GM12878 (cell line): ENCODE results near the gene PTGR3. TPM values are rescaled to one million over a fixed set of nuclear protein-coding genes. Genes with fewer than 3 reads are reported as not detected.

ENCODE experiments used
- ATAC-seq: fragments of 200-7000 bp; cut with Tn5 transposase; 3 replicates; pipeline ENCODE4 v1.9.1; 2020; ENCODE audit warnings: mild to moderate bottlenecking, moderate library complexity
- BruUV-seq: library from RNA; stranded (reverse); fragments of 400-500 nt; replicated peaks from 2 replicates; lab custom pipeline; 2021; lab: Mats Ljungman, UMichigan
- CTCF ChIA-PET: fragments of 300-600 bp; sonication (Branson Sonifier 250); formaldehyde crosslinking; extraction: SDS; loops from one replicate; lab custom pipeline; 2021; ENCODE audit warnings: inconsistent platforms; lab: Yijun Ruan, JAX
- POLR2A ChIA-PET: fragments of 350-600 bp; formaldehyde crosslinking; extraction: SDS; loops from one replicate; lab custom pipeline; 2021; ENCODE audit warnings: inconsistent platforms; lab: Charles Lee
- RAD21 ChIA-PET: fragments of 300-600 bp; sonication (Branson Sonifier 250); formaldehyde crosslinking; loops from one replicate; lab custom pipeline; 2023; ENCODE audit warnings: antibody characterized with exemption; ENCODE audit not compliant: unreplicated experiment; lab: Charles Lee
- SMC1A ChIA-PET: fragments of 300-600 bp; sonication (Branson Sonifier 250); formaldehyde crosslinking; loops from one replicate; lab custom pipeline; 2023; ENCODE audit not compliant: unreplicated experiment, uncharacterized antibody; lab: Charles Lee
- DNase-seq: peaks from one replicate; pipeline ENCODE4 v3.0.0-alpha.2; 2011; ENCODE audit warnings: low read depth, low spot score
- FAIRE-seq: peaks from 3 replicates; lab custom pipeline; 2011; peaks lifted over from hg19 to GRCh38; lab: Jason Lieb, UNC
- H2AFZ ChIP-seq: 2 replicates; pipeline ENCODE4 v1.6.0; 2011; ENCODE audit warnings: low read depth, low read length, control low read depth; ENCODE audit not compliant: control insufficient read depth
- H3K27ac ChIP-seq: 2 replicates; pipeline ENCODE4 v1.5.1; 2011; ENCODE audit warnings: control low read depth; ENCODE audit not compliant: control insufficient read depth, insufficient read depth
- H3K27me3 ChIP-seq, 2 experiments: replicated peaks in 1 of 2; 2 replicates each; pipeline versions ENCODE4 v1.6.0 to v1.6.1; 2011; ENCODE audit warnings: low read length in 1 of 2; ENCODE audit not compliant: control insufficient read depth in 2 of 2, insufficient read depth in 2 of 2
- H3K36me3 ChIP-seq, 2 experiments: 2 replicates each; pipeline ENCODE4 v1.5.1; 2011; ENCODE audit warnings: low read length in 1 of 2; ENCODE audit not compliant: control insufficient read depth in 2 of 2, insufficient read depth in 2 of 2
- H3K4me1 ChIP-seq: 2 replicates; pipeline ENCODE4 v1.6.1; 2011; ENCODE audit warnings: mild to moderate bottlenecking, low read length, moderate library complexity, mixed read lengths; ENCODE audit not compliant: control insufficient read depth, insufficient read depth
- H3K4me2 ChIP-seq: 2 replicates; pipeline ENCODE4 v1.6.0; 2011; ENCODE audit warnings: control low read depth; ENCODE audit not compliant: control insufficient read depth, insufficient read depth
- H3K4me3 ChIP-seq: fragments of 200-600 bp; sonication (generic); 2 replicates; pipeline ENCODE4 v1.5.1; 2016
- H3K79me2 ChIP-seq: 2 replicates; pipeline ENCODE4 v1.6.0; 2011; ENCODE audit warnings: low read length; ENCODE audit not compliant: control insufficient read depth, insufficient read depth
- H3K9ac ChIP-seq: 2 replicates; pipeline ENCODE4 v1.8.0; 2011; ENCODE audit warnings: low read length, control low read depth, mixed read lengths; ENCODE audit not compliant: control insufficient read depth, insufficient read depth
- H3K9me3 ChIP-seq: replicated peaks from 3 replicates; pipeline ENCODE4 v1.5.1; 2011; ENCODE audit warnings: mild to moderate bottlenecking, low read length; ENCODE audit not compliant: control insufficient read depth, insufficient read depth
- H4K20me1 ChIP-seq: 2 replicates; pipeline ENCODE4 v1.6.0; 2011; ENCODE audit not compliant: control insufficient read depth, insufficient read depth
- E2F4 ChIP-seq: IDR thresholded peaks from 2 replicates; pipeline ENCODE4 v1.6.1; 2012; ENCODE audit warnings: low read depth, low read length, improper control_type of control experiment
- E2F8 ChIP-seq: fragments of 450-650 bp; IDR thresholded peaks from 2 replicates; pipeline ENCODE4 v1.6.1; 2018; ENCODE audit warnings: mild to moderate bottlenecking, low read depth, moderate library complexity; ENCODE audit not compliant: partially characterized antibody
- EP300 ChIP-seq, 2 experiments: fragments of 150-350 bp in 1 of 2; IDR thresholded peaks; 2 replicates each; pipeline ENCODE4 v1.6.1; 2011 to 2012; ENCODE audit warnings: low read depth in 2 of 2, low read length in 2 of 2, borderline replicate concordance in 1 of 2, improper control_type of control experiment in 1 of 2, inconsistent platforms in 1 of 2; ENCODE audit not compliant: control insufficient read depth in 1 of 2
- GATAD2B ChIP-seq: fragments of 450-650 bp; conservative IDR thresholded peaks from 2 replicates; pipeline ENCODE4 v1.6.1; 2017; ENCODE audit warnings: low read depth, mild to moderate bottlenecking, moderate library complexity
- HCFC1 ChIP-seq: fragments of 150-350 bp; IDR thresholded peaks from 2 replicates; pipeline ENCODE4 v1.6.1; 2014; ENCODE audit warnings: low read length
- JUND ChIP-seq: IDR thresholded peaks from 2 replicates; pipeline ENCODE4 v1.6.1; 2012; ENCODE audit warnings: low read depth, mild to moderate bottlenecking, low read length, improper control_type of control experiment, moderate library complexity
- RELA ChIP-seq: fragments of 450-650 bp; IDR thresholded peaks from 2 replicates; pipeline ENCODE4 v1.8.0; 2014; ENCODE audit warnings: borderline replicate concordance; ENCODE audit not compliant: partially characterized antibody
- RELB ChIP-seq: fragments of 450-650 bp; IDR thresholded peaks from 2 replicates; pipeline ENCODE4 v1.6.1; 2017; ENCODE audit warnings: low read depth, mild to moderate bottlenecking, moderate library complexity
- ZNF217 ChIP-seq: fragments of 450-650 bp; IDR thresholded peaks from 2 replicates; pipeline ENCODE4 v1.6.1; 2017; ENCODE audit warnings: antibody characterized with exemption, mild to moderate bottlenecking
- WGBS: methylation state at CpG from one replicate; pipeline ENCODE4 v1.1.6; 2016; ENCODE audit warnings: low lambda C conversion rate; ENCODE audit not compliant: insufficient replicate concordance, insufficient coverage; ENCODE audit errors: missing lambda C conversion rate; 5-methylcytosine and 5-hydroxymethylcytosine counted together
- in situ Hi-C: fragments of 300-500 bp; cut with MboI; formaldehyde crosslinking; loops from 9 replicates; pipeline ENCODE4 v1.14.3; 2018; ENCODE audit warnings: mixed read lengths
- intact Hi-C: fragments of 100-400 bp; cut with micrococcal nuclease; formaldehyde crosslinking; loops from one replicate; pipeline ENCODE4 v1.14.2; 2022; ENCODE audit not compliant: unreplicated experiment
- polyA plus RNA-seq, 11 experiments: library from polyadenylated mRNA; depleted of rRNA in 4 of 11; unstranded in 6 of 11; stranded (reverse) in 5 of 11; fragments of >200 nt; fragmentation: Nextera tagmentation in 4 of 11; fragmentation: Illumina TruSeq in 1 of 11; extraction: Ambion mirVana in 4 of 11; extraction: Trizol in 1 of 11; gene quantifications; 1 replicate in 1 of 11; 2 replicates in 10 of 11; pipeline versions ENCODE4 v1.2.1 to v1.2.3, GENCODE V29; 2011 to 2016; ENCODE audit warnings: inconsistent platforms in 2 of 11, missing spikeins in 2 of 11, low read depth in 1 of 11
- total RNA-seq, 4 experiments: library from RNA; depleted of rRNA in 3 of 4; stranded (reverse); fragments of >200 nt in 3 of 4; fragmentation: Illumina TruSeq in 1 of 4; extraction: Trizol in 1 of 4; gene quantifications; 2 replicates each; pipeline versions ENCODE4 v1.2.1 to v1.2.3, GENCODE V29; 2013 to 2021

Gene PTGR3
- total and polyA plus RNA-seq, 10 of the 15 experiments (the other 5 are each of a cell fraction or from before 2014, with no cell fraction given), result 6.2 to 69.8 (median 21.9) TPM

GRCh38 chr18:75221397-75221796 lies 12.5 kb upstream of the PTGR3 start:
- 0 out of 2 replicates have a peak, but pooled peaks cover 3% of the 10 kb centered on the region for H3K4me1 ChIP-seq
- TF ChIP-seq E2F4 (no peak), RELA (no peak), ZNF217 (no peak), HCFC1 (no peak), RELB (no peak), GATAD2B (no peak), E2F8 (no peak), EP300 (IDR thresholded peaks at IDR 0.05; ENCODE audit: borderline replicate concordance in 1 of 2, control insufficient read depth in 1 of 2, low read depth in 2 of 2, low read length in 2 of 2) (no peak), JUND (no peak)
- in situ Hi-C loops, result loop anchor here (25.0 kb wide), 1 partner anchor 1891 kb away; no protein-coding TSS in a partner anchor
- H2AFZ ChIP-seq, result no peak overlapping the region
- POLR2A ChIA-PET, result interaction anchor here (1.5 kb wide), 1 partner anchor 11 kb away, joined by 9 read pairs; the partner anchor contains the start of gene TSHZ1
- CTCF ChIA-PET, result no interaction called here
- H3K9me3 ChIP-seq, result no peaks in the 10 kb centered on the region
- SMC1A ChIA-PET, result interaction anchor here (1.2 kb wide), 1 partner anchor 48 kb away, joined by 3 read pairs; no protein-coding TSS in a partner anchor
- 100% methylated on average over 1 of the region's 1 CpG for WGBS
- intact Hi-C loops, result no loop called here
- peaks cover 5% of the 10 kb centered on the region for H3K79me2 ChIP-seq
- no peak for ATAC-seq
- no peaks in the 10 kb centered on the region; a peak in 1 of 4 replicates for H3K36me3 ChIP-seq
- FAIRE-seq, result no peak
- RAD21 ChIA-PET, result no interaction called here
- no TSS peak for BruUV-seq
- no peak overlapping the region for H3K4me3 ChIP-seq
- H3K27me3 ChIP-seq, result no peaks in the 10 kb centered on the region
- H4K20me1 ChIP-seq, result no peaks in the 10 kb centered on the region
- no peak overlapping the region for H3K4me2 ChIP-seq
- DNase-seq, result no peak
- no peak overlapping the region for H3K9ac ChIP-seq
- no peak overlapping the region for H3K27ac ChIP-seq
